ENCODE results near the gene RASAL2.
"Not testable (repeated sequence)": the region's sequence is repeated elsewhere in the genome, so short reads cannot be mapped to it uniquely, and the experiment has no call there.

RASAL2 gene

DNA sequence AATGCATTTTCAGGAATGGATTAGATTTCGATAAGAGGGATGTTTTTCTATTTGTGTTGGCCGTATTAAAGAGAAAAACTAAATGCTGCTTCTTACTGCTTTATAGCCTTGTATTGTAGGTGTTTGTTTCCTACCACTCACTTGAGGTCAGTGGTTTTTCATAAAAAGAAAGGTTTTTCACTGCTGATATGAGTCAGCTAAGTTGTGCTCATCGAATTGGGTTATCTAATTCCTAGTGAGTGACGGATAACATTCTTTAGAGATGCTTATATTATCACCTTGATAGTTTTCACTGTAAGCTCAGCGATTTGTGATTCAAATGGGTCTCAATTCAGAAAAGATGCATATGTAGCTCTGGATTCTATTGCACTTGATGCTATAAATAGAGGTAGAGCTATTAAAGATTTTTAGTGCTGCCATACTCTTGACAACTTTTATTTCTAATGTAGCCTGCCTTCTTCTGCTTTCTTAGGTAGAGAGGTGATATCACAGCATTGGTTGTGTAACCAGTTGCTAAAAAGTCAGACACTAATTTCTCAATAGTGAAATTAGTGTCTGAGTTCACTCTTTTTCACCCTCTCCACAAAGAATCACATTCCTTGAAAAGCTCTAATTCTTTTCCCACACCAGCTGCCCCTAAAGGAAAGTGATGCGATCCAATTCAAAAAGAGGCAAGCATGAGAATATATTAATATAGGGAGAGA is 180.0 kb downstream of the RASAL2 start:
- in situ Hi-C loops (cut with MboI; ENCODE audit: low sequenced_read_pairs): no loop called here

DNA sequence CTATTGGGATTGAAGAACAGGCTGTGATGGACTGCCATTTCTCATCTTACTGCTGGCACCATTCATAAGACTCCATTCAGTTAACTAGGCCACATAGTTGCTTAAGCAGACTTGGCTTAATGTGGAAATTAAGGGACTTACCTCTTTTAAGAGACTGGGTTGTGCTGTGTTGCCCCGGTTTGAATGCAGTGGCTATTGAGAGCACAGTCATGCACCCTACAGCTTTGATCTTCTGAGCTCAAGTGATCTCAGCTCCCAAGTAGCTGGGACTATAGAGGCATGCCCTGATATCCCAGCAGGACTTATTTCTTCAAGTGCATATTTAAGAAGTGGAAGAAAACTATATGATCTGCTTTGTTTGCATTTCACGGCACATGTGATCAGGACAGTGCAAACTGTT is 181.1 kb downstream of the RASAL2 start:
- in situ Hi-C loops (cut with MboI; ENCODE audit: low sequenced_read_pairs): no loop called here

DNA sequence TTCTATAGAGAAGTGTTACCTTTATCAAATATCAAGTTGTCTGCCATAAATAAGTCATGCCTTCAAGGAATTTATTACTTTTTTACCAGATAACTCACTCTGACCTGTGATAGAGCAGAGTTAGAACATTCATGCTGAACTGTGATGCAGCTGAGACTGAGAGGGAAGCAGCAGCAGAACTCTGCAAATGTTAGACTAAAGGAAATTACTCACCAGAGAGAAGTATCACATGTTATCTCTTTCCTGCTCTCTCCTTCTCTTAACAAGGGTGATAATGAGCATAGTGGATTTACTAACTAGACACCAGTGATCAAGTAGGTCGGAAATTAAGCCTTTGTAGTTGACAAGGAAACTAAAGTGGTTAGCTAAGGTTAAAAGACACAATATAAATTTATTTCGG is 181.6 kb downstream of the RASAL2 start:
- in situ Hi-C loops (cut with MboI; ENCODE audit: low sequenced_read_pairs): no loop called here

DNA sequence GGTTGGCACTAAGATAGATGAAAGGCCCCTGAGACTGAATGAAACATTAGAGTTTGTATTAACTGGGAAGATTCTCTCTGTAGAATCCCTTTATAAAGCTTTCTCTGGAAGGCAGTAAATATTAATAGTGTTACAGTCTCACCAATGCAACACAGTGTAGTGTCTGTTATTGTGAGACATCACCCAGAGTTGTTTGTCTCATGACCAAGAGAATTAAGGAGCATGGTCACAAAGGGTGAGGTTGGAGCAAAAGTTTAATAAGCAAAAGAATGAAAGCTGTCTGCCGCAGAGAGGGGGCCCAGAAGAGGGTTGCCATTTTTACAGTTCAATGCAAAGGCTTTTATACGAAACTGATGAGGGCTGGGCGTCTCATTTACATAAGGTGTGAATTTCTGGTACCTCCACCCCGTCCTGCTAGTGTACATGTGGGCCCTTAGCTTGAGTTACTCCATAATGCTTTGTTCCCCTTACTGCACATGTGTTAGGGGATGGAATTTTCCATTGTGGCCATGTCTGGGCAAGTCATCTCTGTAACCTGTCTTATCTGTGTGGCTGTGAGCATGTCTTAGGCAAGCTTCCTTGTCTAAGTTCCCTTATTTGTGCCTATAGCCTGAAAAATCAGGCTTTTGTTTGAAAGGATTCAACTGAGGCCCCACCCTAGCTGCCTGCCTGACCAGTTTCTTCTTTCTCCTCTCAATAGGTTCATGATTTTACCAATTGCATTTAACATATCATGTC is 184.1 kb downstream of the RASAL2 start:
- in situ Hi-C loops (cut with MboI; ENCODE audit: low sequenced_read_pairs): no loop called here

DNA sequence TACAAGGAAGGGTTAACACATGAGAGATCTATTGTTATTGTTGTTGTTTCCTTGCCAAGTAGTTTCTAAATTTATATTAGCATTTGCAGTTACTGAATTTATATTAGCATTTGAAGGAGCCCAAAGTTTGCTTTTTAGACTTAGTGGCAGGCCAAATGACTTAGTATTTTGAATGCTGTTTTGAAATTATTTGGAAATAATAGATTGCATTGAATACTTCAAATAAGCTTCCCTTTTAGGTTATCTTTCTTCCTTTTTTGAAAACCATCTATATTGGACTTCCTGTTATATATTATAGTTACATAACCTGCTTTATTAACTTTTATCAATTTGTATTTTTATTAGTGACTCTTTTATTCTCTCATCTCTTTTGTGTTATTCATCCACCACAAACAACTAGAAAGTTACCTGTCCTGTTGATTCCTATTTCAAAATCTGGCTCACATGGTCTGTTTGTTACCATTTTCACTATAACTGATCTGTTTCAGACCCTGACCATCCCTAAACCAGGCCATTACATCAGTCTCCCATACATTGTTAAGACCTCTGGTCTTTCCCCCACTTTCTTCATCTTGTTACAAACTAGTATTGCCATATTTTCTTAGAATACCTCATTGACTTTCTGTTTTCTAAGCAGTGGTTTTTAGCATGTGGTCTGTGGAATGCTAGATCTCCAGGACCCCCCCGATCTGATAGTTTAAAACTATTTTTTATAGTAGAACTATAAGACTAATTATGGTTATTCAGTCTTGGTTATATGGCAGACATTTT is 185.2 kb downstream of the RASAL2 start:
- in situ Hi-C loops (cut with MboI; ENCODE audit: low sequenced_read_pairs): no loop called here

DNA sequence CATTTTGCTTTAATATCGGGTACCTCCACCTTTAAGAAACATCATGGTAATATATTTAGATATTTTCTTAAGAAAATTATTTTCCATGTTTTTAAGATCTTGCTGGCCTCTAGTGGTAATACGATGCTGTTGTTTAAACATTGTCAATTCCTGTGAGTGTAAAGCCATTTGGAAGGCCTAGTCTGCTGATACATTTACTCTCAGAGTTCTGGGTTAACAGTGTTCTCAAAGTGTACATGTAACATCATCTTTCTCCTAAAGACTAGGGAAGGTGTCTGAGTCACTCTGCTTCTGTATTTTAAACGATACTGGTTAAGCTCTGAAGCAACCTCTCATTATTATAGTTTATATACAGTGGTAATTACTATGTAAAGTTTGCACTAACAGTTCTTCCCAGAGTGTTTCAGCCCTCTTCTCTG is 189.1 kb downstream of the RASAL2 start:
- in situ Hi-C loops (cut with MboI; ENCODE audit: low sequenced_read_pairs): loop anchor here (10.0 kb wide), 1 partner anchor 228 kb away; no protein-coding TSS in a partner anchor

DNA sequence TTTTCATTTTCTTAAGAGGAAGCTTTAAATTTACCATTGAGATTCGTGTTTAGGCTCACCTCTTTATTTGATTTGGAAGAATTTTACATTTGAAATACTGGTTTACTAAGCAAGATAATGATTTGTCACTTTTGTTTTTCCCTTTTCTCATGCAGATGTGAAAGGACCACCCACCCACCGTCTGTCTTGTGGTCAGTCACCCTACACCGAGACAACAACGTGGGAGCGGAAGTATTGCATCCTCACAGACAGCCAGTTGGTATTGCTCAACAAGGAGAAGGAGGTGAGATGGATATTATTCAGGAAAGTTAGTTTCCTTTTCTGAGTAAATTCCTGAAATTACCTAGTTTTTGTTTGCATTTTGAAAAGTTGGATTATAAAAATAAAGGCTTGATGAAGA is 189.5 kb downstream of the RASAL2 start:
- in situ Hi-C loops (cut with MboI; ENCODE audit: low sequenced_read_pairs): loop anchor here (10.0 kb wide), 1 partner anchor 229 kb away; no protein-coding TSS in a partner anchor

DNA sequence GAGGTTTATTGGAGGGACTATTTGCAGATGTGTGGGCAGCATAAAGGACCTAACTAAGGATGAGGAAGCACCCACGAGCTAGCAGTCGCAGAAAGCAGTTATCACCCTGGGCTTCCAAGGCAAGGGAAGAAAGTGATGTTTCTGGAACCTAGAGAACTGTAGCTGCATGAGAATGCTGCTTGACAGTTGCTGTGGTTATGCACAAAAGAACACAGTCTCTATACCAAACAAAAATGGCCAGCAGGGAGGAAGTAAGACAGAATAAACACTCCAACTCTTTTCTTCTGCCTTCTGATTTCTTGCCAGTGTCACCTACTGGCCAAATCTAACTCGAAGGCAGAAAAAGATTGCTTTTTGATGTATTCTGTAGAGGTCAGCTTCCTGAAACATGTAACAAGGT is 190.2 kb downstream of the RASAL2 start:
- in situ Hi-C loops (cut with MboI; ENCODE audit: low sequenced_read_pairs): loop anchor here (10.0 kb wide), 1 partner anchor 229 kb away; no protein-coding TSS in a partner anchor

DNA sequence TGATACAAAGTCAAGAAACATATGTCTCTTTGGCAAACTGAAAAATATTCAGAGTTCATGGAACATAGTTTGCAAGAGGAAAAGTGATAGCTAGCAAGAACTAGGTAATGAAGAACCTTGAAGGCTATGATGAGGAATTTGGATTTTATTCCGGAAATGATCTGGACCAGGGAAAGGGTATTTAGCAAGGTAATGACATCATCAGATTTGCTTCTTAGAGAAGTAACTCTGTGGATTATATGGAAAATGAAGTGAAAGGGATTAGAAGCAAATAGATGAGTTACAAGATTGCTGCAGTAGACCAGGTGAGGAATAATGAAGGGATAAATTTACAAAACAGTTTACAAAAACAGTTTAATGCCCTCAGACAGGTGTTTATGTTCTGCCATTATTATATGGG is 197.3 kb downstream of the RASAL2 start:
- in situ Hi-C loops (cut with MboI; ENCODE audit: low sequenced_read_pairs): no loop called here

DNA sequence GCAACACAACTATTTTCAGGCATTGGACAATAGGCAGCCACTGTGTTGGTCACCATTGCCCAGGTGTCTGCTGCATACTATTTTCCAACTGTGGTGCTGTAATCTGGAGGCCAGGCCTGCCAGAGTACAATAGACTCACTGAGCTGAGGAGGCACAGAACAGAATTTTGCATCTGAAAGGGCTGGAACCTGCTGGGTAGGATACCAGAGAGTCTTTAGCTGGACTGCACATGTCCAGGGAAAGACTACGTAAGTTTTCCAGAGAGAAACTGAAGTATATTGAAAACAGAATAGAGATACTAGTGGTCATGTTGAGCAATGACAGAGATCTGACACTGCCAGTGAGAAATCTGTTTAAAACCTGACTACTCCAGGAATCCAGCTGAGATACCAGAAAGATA is 200.8 kb downstream of the RASAL2 start:
- in situ Hi-C loops (cut with MboI; ENCODE audit: low sequenced_read_pairs): no loop called here

DNA sequence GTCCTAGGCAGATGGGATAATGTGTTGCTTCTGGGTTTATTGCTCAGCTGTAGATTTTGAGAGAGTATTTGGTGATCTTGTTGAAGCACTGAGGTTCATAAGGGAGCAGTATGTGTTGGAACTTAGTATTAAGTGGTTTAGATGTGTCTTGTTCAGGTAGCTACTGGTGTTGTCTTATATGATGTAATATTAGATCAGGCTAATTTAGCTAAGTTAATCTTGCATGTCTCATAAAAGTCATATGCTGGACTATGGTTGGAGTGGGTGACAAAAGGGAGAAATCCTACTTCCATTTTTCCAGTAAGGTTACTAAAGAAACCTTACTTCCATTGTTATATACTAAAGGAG is 206.4 kb downstream of the RASAL2 start:
- in situ Hi-C loops (cut with MboI; ENCODE audit: low sequenced_read_pairs): no loop called here

DNA sequence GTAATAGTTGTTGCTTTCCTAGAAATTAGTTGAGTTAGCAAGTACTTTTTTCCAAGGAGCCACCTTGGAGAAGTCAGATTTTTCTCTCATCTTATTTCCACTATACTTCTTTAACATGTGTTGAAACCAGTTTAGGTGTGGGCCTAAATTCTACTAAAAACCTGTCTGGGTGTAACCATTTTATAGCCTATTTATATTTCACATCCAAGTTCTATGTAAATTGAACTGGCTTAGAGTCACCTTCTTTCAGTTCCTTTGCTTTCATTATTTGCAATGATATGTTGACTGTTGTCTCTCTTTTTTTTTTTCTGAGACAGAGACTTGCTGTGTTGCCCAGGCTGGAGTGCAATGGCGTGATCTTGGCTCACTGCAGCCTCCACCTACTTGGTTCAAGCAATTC is 207.2 kb downstream of the RASAL2 start:
- in situ Hi-C loops (cut with MboI; ENCODE audit: low sequenced_read_pairs): no loop called here

DNA sequence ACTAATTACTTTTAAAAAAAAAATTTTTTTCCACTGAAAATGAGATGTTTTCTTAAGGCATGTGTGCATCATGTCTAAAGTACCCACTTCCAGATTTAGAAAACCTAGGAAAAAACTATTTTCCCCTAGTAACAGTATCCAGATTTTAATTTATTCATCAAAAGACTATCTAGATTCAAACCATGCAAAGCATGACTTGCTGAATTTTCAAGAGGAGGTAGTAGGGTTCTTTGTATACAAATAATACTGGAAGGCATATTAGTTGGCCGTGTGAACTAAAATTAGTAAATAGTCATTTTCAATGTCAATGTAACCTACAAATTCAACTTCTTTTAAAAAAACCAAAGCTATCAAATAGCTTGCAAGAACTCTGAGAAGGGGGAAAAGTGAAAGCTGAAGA is 213.4 kb downstream of the RASAL2 start:
- in situ Hi-C loops (cut with MboI; ENCODE audit: low sequenced_read_pairs): no loop called here

DNA sequence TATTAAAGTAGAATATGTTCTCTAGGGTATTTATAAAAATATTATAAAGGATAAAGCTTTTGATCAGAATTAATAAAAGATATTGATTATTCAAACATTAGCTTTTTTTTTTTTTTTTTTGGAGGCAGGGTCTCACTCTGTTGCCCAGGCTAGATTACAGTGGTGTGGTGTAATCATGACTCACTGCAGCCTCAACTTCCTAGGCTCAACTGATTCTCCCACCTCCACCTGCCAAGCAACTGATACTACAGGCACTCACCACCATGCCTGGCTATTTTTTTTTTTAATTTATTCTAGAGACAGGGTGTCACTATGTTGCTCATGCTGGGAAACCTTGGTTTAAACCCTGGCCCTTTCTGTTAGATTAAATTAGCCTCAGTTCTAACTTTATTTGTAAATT is 214.5 kb downstream of the RASAL2 start:
- in situ Hi-C loops (cut with MboI; ENCODE audit: low sequenced_read_pairs): no loop called here

DNA sequence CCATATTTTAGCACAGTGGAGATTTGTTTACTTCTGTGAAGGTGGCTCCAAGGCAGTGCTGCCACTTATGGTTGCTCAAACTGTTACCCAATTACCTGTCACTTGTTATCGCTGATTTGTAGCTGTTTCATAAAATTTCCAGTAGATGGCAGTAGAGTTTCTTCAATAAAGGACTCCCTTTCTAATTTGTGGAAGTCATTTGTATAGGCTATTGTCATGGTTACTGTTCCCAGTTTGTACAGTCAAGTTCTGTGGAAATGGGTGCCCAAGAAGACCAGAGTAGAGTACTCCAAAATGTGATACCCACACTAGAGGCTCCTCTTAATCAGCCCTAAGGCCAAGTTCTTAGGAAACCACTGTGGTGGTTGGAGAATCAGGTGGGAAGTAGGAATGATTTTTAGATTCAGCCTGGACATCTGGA is 216.8 kb downstream of the RASAL2 start:
- in situ Hi-C loops (cut with MboI; ENCODE audit: low sequenced_read_pairs): no loop called here

DNA sequence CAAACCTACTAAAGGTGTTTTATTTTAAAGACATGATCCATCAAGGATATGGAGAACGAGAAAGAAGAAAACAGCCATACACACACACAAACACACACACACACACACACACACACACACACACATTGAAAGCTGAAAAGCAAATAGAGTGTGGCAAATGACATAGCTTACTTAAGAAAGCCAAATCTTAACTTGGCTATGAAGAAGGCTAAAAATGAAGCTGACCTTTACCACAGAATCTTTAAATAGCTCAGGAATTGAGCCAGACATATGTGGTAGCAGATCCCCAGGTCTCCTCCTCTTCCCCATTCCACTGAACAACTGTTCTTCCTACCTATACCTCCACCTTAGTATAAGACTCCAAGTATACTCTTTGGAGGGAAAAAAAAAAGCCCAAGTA is 217.3 kb downstream of the RASAL2 start:
- in situ Hi-C loops (cut with MboI; ENCODE audit: low sequenced_read_pairs): no loop called here

DNA sequence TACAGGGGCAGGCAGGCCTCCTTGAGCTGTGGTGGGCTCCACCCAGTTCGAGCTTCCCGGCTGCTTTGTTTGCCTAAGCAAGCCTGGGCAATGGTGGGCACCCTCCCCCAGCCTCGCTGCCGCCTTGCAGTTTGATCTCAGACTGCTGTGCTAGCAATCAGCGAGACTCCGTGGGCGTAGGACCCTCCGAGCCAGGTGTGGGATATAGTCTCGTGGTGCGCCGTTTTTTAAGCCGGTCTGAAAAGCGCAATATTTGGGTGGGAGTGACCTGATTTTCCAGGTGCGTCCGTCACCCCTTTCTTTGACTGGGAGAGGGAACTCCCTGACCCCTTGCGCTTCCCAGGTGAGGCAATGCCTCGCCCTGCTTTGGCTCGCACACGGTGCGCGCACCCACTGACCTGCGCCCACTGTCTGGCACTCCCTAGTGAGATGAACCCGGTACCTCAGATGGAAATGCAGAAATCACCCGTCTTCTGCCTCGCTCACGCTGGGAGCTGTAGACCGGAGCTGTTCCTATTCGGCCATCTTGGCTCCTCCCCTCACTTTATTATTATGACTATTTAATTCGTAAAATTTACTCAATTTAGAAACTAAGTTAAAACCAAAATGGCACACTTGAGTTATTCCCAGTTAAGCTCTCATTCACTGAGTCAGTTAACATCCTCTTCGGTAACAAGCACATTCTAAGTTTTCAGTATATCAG is 226.5 kb downstream of the RASAL2 start:
- in situ Hi-C loops (cut with MboI; ENCODE audit: low sequenced_read_pairs): not testable (repeated sequence)

DNA sequence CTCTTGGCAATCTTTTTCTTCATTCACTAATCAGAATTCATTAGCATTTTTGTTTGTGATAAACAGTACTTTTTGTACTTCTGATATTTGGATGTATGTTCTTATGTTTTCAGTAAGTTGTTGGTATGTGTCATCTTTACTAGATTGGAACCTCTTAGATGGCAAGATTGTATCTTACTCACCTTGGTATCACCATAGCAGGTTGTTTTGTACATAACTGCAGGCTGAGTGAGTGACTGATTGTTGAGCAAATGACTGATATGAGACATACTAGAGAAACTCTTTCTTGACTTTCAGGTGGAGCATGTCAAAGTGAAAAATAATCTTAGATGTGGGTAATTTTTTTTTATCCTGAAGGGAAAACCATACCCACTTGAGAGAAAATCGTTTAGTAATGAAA is 229.2 kb downstream of the RASAL2 start:
- in situ Hi-C loops (cut with MboI; ENCODE audit: low sequenced_read_pairs): no loop called here

DNA sequence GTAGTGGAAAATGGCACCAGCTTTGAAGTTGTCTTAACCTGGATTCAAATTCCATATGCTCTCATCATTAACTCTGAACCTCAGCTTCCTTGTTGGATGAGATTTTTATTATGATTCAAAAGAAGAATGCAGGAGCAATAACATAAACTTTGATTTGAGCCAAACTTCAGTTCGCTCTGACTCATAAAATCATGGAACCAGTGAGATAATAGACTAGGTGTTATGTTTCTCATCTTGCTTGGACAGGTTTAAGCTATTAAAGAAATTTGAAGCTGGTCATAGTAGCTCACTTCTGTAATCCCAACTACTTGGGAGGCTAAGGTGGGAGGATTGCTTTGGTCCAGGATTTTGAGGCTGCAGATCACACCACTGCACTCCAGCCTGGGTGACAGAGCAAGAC is 230.1 kb downstream of the RASAL2 start:
- in situ Hi-C loops (cut with MboI; ENCODE audit: low sequenced_read_pairs): no loop called here

DNA sequence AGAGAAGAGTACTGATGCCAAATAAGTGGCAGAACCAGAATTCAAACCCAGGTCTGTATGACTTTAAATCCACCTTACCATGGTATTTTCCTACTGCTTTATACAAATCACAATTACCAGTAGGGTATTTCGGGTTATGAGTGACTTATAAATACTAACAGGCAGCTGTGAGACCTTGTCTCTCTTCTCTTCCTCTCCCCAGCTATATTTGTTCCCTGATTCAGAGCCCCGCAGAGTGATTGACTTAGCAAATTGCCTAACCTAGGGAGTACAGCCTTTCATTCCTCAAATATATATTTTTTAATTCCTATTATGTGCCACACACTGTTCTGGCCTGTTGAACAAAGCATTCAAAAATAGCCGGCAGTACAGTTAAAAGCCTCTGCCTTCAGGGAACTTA is 234.8 kb downstream of the RASAL2 start:
- in situ Hi-C loops (cut with MboI; ENCODE audit: low sequenced_read_pairs): no loop called here

DNA sequence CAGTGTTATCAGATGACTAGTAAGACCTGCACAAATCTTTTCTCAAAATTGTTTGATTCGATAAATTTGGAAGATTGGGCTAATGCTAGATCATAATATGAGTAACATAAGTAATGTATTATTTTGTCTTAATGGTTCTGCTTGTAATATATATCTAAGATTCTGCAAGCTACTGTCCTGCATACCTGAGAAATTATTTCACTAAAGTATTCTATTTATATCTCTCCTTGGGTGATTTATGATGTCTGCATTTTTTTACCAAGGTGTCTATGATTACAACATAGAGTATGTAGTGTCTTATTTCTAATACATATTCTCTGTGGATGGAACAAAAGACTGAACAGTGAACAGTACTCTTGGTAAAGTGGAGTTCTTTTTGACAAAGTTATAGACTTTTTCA is 236.2 kb downstream of the RASAL2 start:
- in situ Hi-C loops (cut with MboI; ENCODE audit: low sequenced_read_pairs): no loop called here

All from HL-60/S4 (cell line).